BE2C (cell line): Measurements from ENCODE around the gene KCNK4.
"Not testable (repeated sequence)": the region's sequence is repeated elsewhere in the genome, so short reads cannot be mapped to it uniquely, and the experiment has no call there.

ENCODE experiments used
- DNase-seq: peaks from one replicate; pipeline ENCODE4 v3.0.0-alpha.2; 2020
- H3K27me3 ChIP-seq: fragments of 250-450 bp; sonication (Bioruptor Pico); 2 replicates; pipeline ENCODE4 v1.5.1; 2020; ENCODE audit warnings: mild to moderate bottlenecking
- H3K36me3 ChIP-seq: fragments of 250-450 bp; sonication (Bioruptor Pico); 2 replicates; pipeline ENCODE4 v1.5.1; 2020; ENCODE audit warnings: mild to moderate bottlenecking
- H3K4me1 ChIP-seq: fragments of 250-450 bp; sonication (Bioruptor Pico); 2 replicates; pipeline ENCODE4 v1.5.1; 2020
- H3K4me3 ChIP-seq: 2 replicates; pipeline ENCODE4 v1.5.1; 2011; ENCODE audit warnings: low read depth, low read length
- H3K9me3 ChIP-seq: fragments of 250-450 bp; sonication (Bioruptor Pico); 2 replicates; pipeline ENCODE4 v1.5.1; 2020
- CTCF ChIP-seq: IDR thresholded peaks from 2 replicates; pipeline ENCODE4 v1.5.1; 2012; ENCODE audit warnings: mild to moderate bottlenecking, low read depth, low read length

KCNK4 gene

GRCh38 chr11:64304316-64305072, 13.4 kb downstream of the KCNK4 start:
- peak; percentile 89 for DNase-seq
- Histone ChIP-seq H3K27me3 (peaks cover 14% of the 10 kb centered on the region), H3K4me3 (peak overlapping the region; percentile 59), H3K36me3 (no peaks in the 10 kb centered on the region), H3K4me1 (no peaks in the 10 kb centered on the region), H3K9me3 (no peaks in the 10 kb centered on the region)
- peak; percentile 77 for TF ChIP-seq CTCF

- no peaks in the 10 kb centered on the region for H3K9me3 ChIP-seq
- no peak for TF ChIP-seq CTCF
These were observed 14.1 kb downstream of the KCNK4 start, which contains the start of gene ESRRA for GRCh38 chr11:64305075-64305690. Gene ESRRA (plus strand): TSS chr11:64305524. CDS start chr11:64307180, 1,656 bp downstream.

GRCh38 chr11:64305691-64306562, 14.8 kb downstream of the KCNK4 start:
- Histone ChIP-seq H3K27me3 (peaks cover under 1% of the 10 kb centered on the region; the same call in 1 of the 2 replicates), H3K9me3 (no peaks in the 10 kb centered on the region), H3K4me1 (no peaks in the 10 kb centered on the region), H3K36me3 (no peaks in the 10 kb centered on the region), H3K4me3 (peak overlapping the region; percentile 69)
- peak; percentile 52 for DNase-seq
- TF ChIP-seq CTCF, result 0 out of 2 replicates have a peak, but pooled peaks have one; percentile 13

More at GRCh38 chr11:64305075-64305690, 14.1 kb downstream of the KCNK4 start, which contains the start of gene ESRRA:
- DNase-seq, result peak; percentile 98
- Histone ChIP-seq H3K36me3 (no peaks in the 10 kb centered on the region), H3K4me1 (no peaks in the 10 kb centered on the region), H3K27me3 (peaks cover 8% of the 10 kb centered on the region), H3K4me3 (peak within 1 kb of the TSS; percentile 69)

GRCh38 chr11:64306563-64306875, 15.4 kb downstream of the KCNK4 start:
- H3K27me3 ChIP-seq, result no peaks in the 10 kb centered on the region
- peak overlapping the region; percentile 69 for H3K4me3 ChIP-seq
- H3K9me3 ChIP-seq, result no peaks in the 10 kb centered on the region
- H3K36me3 ChIP-seq, result no peaks in the 10 kb centered on the region
- no peaks in the 10 kb centered on the region for H3K4me1 ChIP-seq
- no peak for DNase-seq
- TF ChIP-seq CTCF, result no peak

- Histone ChIP-seq H3K27me3 (no peaks in the 10 kb centered on the region), H3K4me3 (peak overlapping the region; percentile 69), H3K4me1 (no peaks in the 10 kb centered on the region), H3K9me3 (no peaks in the 10 kb centered on the region), H3K36me3 (no peaks in the 10 kb centered on the region)
- no peak for DNase-seq
- no peak for TF ChIP-seq CTCF
These were observed 15.9 kb downstream of the KCNK4 start for GRCh38 chr11:64306876-64307622.

GRCh38 chr11:64307795-64308194, 16.7 kb downstream of the KCNK4 start:
- not testable (repeated sequence) for H3K4me1 ChIP-seq, H3K27me3 ChIP-seq, H3K36me3 ChIP-seq, H3K4me3 ChIP-seq, DNase-seq, H3K9me3 ChIP-seq
